K562 (cell line): Measurements from ENCODE around the gene CHPF. TPM values are rescaled to one million over a fixed set of nuclear protein-coding genes. Genes with fewer than 3 reads are reported as not detected.

Experiments used
- ARID2 ChIP-seq: fragments of 450-650 bp; IDR thresholded peaks from 2 replicates; pipeline ENCODE4 v1.6.1; 2017; ENCODE audit warnings: antibody characterized with exemption, mild to moderate bottlenecking
- ATF7 ChIP-seq: fragments of 450-650 bp; IDR thresholded peaks from 2 replicates; pipeline ENCODE4 v1.7.1; 2014; ENCODE audit warnings: mild to moderate bottlenecking, moderate library complexity
- CBX8 ChIP-seq: fragments of 200-600 bp; sonication (generic); IDR thresholded peaks from 2 replicates; pipeline ENCODE4 v1.6.1; 2012; ENCODE audit warnings: borderline replicate concordance, mixed run types, low read depth, mild to moderate bottlenecking, moderate library complexity, mixed read lengths, low read length, control low read depth, inconsistent platforms; ENCODE audit not compliant: poor library complexity, severe bottlenecking; ENCODE audit errors: extremely low read depth
- CCNT2 ChIP-seq: IDR thresholded peaks from 2 replicates; pipeline ENCODE4 v1.6.1; 2011; ENCODE audit warnings: borderline replicate concordance, low read depth, mild to moderate bottlenecking, moderate library complexity, mixed read lengths, low read length; ENCODE audit not compliant: insufficient read length; ENCODE audit errors: extremely low read depth
- CREB3 ChIP-seq: fragments of 450-650 bp; conservative IDR thresholded peaks from 2 replicates; pipeline ENCODE4 v1.6.1; 2016; ENCODE audit warnings: missing genetic modification characterization, low read depth, mild to moderate bottlenecking, missing compliant biosample characterization, moderate library complexity
- EWSR1 ChIP-seq: fragments of 450-650 bp; IDR thresholded peaks from 2 replicates; pipeline ENCODE4 v1.6.1; 2018; ENCODE audit warnings: borderline replicate concordance, mild to moderate bottlenecking, low read depth, moderate library complexity; ENCODE audit not compliant: partially characterized antibody
- FIP1L1 ChIP-seq: fragments of 200-400 bp; formaldehyde crosslinking; IDR thresholded peaks from 2 replicates; pipeline ENCODE4 v1.6.1; 2018; ENCODE audit warnings: mild to moderate bottlenecking, low read depth, low read length; ENCODE audit not compliant: poor library complexity, severe bottlenecking
- FOXK2 ChIP-seq, 2 experiments: fragments of 450-650 bp; IDR thresholded peaks in 1 of 2; conservative IDR thresholded peaks in 1 of 2; 2 replicates each; pipeline ENCODE4 v1.6.1; 2016; ENCODE audit warnings: low read depth in 2 of 2, mild to moderate bottlenecking in 1 of 2
- NEUROD1 ChIP-seq: fragments of 150-350 bp; IDR thresholded peaks from 2 replicates; pipeline ENCODE4 v1.6.1; 2014; ENCODE audit warnings: borderline replicate concordance, low read length, low read depth; ENCODE audit not compliant: partially characterized antibody
- PHB ChIP-seq: fragments of 250-450 bp; sonication (Bioruptor Pico); IDR thresholded peaks from 2 replicates; pipeline ENCODE4 v1.5.0; 2021
- RBM15 ChIP-seq: fragments of 200-400 bp; formaldehyde crosslinking; IDR thresholded peaks from 2 replicates; pipeline ENCODE4 v1.6.1; 2018; ENCODE audit warnings: mild to moderate bottlenecking, low read length, moderate library complexity; ENCODE audit not compliant: insufficient read depth
- RBM22 ChIP-seq: fragments of 200-400 bp; formaldehyde crosslinking; IDR thresholded peaks from 2 replicates; pipeline ENCODE4 v1.6.1; 2018; ENCODE audit warnings: low read length, low read depth; ENCODE audit not compliant: poor library complexity, severe bottlenecking
- SETDB1 ChIP-seq: IDR thresholded peaks from one replicate; pipeline ENCODE4 v1.6.1; 2012; ENCODE audit warnings: low read length, control low read depth, inconsistent platforms
- SRSF3 ChIP-seq: fragments of 200-400 bp; formaldehyde crosslinking; IDR thresholded peaks from 2 replicates; pipeline ENCODE4 v1.6.1; 2016; ENCODE audit warnings: mild to moderate bottlenecking, low read length, moderate library complexity; ENCODE audit not compliant: insufficient read depth
- TCFL5 ChIP-seq: fragments of 250-450 bp; sonication (Bioruptor Pico); conservative IDR thresholded peaks from 2 replicates; pipeline ENCODE4 v1.6.1; 2021; ENCODE audit warnings: mild to moderate bottlenecking, moderate library complexity, matching md5 sums
- TOE1 ChIP-seq, 2 experiments: fragments of 450-650 bp in 1 of 2; sonication (generic) in 1 of 2; formaldehyde crosslinking in 1 of 2; IDR thresholded peaks; 2 replicates each; pipeline versions ENCODE4 v1.7.1 to v1.8.0; 2016 to 2022; ENCODE audit warnings: borderline replicate concordance in 2 of 2, mild to moderate bottlenecking in 2 of 2, antibody characterized with exemption in 1 of 2, inconsistent platforms in 1 of 2, low read depth in 1 of 2, missing genetic modification reagents in 1 of 2, moderate library complexity in 1 of 2
- ZKSCAN8 ChIP-seq: fragments of 200-800 bp; sonication (Bioruptor generic); IDR thresholded peaks from 2 replicates; pipeline ENCODE4 v1.6.1; 2016; ENCODE audit warnings: missing genetic modification characterization, missing compliant biosample characterization
- ZNF174 ChIP-seq: fragments of 250-450 bp; sonication (Bioruptor Pico); IDR thresholded peaks from 2 replicates; pipeline ENCODE4 v1.4.0; 2020; ENCODE audit warnings: mild to moderate bottlenecking
- ZNF707 ChIP-seq: fragments of 250-450 bp; sonication (Bioruptor Pico); conservative IDR thresholded peaks from 2 replicates; pipeline ENCODE4 v1.8.0; 2022; ENCODE audit warnings: inconsistent platforms, mild to moderate bottlenecking, moderate library complexity
- polyA plus RNA-seq, 8 experiments: library from polyadenylated mRNA; depleted of rRNA in 4 of 8; stranded (reverse) in 5 of 8; unstranded in 3 of 8; fragments of >200 nt; fragmentation: Nextera tagmentation in 2 of 8; fragmentation: Illumina TruSeq in 1 of 8; extraction: Ambion mirVana in 2 of 8; extraction: Trizol in 1 of 8; gene quantifications; 2 replicates each; pipeline versions ENCODE4 v1.2.1 to v1.2.3, GENCODE V29; 2011 to 2014; ENCODE audit warnings: inconsistent platforms in 1 of 8, missing spikeins in 1 of 8
- total RNA-seq, 7 experiments: library from RNA; depleted of rRNA in 6 of 7; stranded (reverse); fragments of >200 nt in 6 of 7; fragmentation: Illumina TruSeq in 2 of 7; extraction: Trizol in 2 of 7; gene quantifications; 2 replicates each; pipeline versions ENCODE4 v1.2.1 to v1.2.3, GENCODE V29; 2011 to 2021; ENCODE audit warnings: low replicate concordance in 1 of 7
- TF ChIP-seq, protein P1 (sequence below): fragments of 450-650 bp; IDR thresholded peaks from 2 replicates; pipeline ENCODE4 v1.6.1; 2018; ENCODE audit warnings: mild to moderate bottlenecking, low read depth; ENCODE audit not compliant: partially characterized antibody
- TF ChIP-seq, protein P2 (sequence below): IDR thresholded peaks from 2 replicates; pipeline ENCODE4 v1.6.1; 2011; ENCODE audit warnings: borderline replicate concordance, low read depth, mild to moderate bottlenecking, moderate library complexity, low read length; ENCODE audit not compliant: insufficient read depth, poor library complexity, severe bottlenecking

Gene CHPF
- total and polyA plus RNA-seq, 9 of the 15 experiments (the other 6 are each of a cell fraction or from before 2014, with no cell fraction given) = 0.15 to 57.2 (median 7.9) TPM

- TF ChIP-seq, protein P1, sequence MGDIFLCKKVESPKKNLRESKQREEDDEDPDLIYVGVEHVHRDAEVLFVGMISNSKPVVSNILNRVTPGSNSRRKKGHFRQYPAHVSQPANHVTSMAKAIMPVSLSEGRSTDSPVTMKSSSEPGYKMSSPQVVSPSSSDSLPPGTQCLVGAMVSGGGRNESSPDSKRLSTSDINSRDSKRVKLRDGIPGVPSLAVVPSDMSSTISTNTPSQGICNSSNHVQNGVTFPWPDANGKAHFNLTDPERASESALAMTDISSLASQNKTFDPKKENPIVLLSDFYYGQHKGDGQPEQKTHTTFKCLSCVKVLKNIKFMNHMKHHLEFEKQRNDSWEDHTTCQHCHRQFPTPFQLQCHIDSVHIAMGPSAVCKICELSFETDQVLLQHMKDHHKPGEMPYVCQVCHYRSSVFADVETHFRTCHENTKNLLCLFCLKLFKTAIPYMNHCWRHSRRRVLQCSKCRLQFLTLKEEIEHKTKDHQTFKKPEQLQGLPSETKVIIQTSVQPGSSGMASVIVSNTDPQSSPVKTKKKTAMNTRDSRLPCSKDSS = no peak
- no peak for TF ChIP-seq RBM15
- TF ChIP-seq SETDB1 = no peak
- no peak for TF ChIP-seq CCNT2
- no peak for TF ChIP-seq SRSF3
- TF ChIP-seq, protein P2, sequence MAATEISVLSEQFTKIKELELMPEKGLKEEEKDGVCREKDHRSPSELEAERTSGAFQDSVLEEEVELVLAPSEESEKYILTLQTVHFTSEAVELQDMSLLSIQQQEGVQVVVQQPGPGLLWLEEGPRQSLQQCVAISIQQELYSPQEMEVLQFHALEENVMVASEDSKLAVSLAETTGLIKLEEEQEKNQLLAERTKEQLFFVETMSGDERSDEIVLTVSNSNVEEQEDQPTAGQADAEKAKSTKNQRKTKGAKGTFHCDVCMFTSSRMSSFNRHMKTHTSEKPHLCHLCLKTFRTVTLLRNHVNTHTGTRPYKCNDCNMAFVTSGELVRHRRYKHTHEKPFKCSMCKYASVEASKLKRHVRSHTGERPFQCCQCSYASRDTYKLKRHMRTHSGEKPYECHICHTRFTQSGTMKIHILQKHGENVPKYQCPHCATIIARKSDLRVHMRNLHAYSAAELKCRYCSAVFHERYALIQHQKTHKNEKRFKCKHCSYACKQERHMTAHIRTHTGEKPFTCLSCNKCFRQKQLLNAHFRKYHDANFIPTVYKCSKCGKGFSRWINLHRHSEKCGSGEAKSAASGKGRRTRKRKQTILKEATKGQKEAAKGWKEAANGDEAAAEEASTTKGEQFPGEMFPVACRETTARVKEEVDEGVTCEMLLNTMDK = no peak
- no peak for TF ChIP-seq ZKSCAN8 (CRISPR knock-in tag)
- TF ChIP-seq FOXK2 (conservative IDR thresholded peaks at IDR 0.05 in 1 of 2, IDR thresholded peaks at IDR 0.05 in 1 of 2; ENCODE audit: low read depth in 2 of 2) = peak in 1 of 2 experiments; percentile 59; a peak in 2 of 4 replicates
- no peak for TF ChIP-seq TCFL5 (CRISPR knock-in tag)
- TF ChIP-seq CBX8 = no peak
- TF ChIP-seq PHB = no peak
- no peak for TF ChIP-seq EWSR1
- TF ChIP-seq FIP1L1 = no peak
- TF ChIP-seq RBM22 = no peak
- 0 out of 2 replicates have a peak, but pooled peaks have one; percentile 48 for TF ChIP-seq ATF7
- no peak for TF ChIP-seq ARID2
- no peak for TF ChIP-seq ZNF174 (CRISPR knock-in tag)
- TF ChIP-seq TOE1 (IDR thresholded peaks at IDR 0.05; ENCODE audit: borderline replicate concordance) = peak; percentile 76
- no peak for TF ChIP-seq TOE1 (CRISPR knock-in tag; IDR thresholded peaks at IDR 0.05; ENCODE audit: borderline replicate concordance, low read depth)
- peak; percentile 17 for TF ChIP-seq NEUROD1
- no peak for TF ChIP-seq ZNF707 (CRISPR knock-in tag)
- TF ChIP-seq CREB3 (tag) = no peak
Observed at GRCh38 chr2:219498280-219499057, 45.1 kb downstream of the CHPF start, which contains the start of gene GMPPA (continued).
